HepG2 (cell line): ENCODE data around the gene SMDT1. TPM values are rescaled to one million over a fixed set of nuclear protein-coding genes. Genes with fewer than 3 reads are reported as not detected.

Experiments used
- ATAC-seq: fragments of 200-7000 bp; cut with Tn5 transposase; 3 replicates; pipeline ENCODE4 v1.9.1; 2020; ENCODE audit warnings: mild to moderate bottlenecking, moderate library complexity
- BruUV-seq: library from RNA; stranded (reverse); fragments of 400-500 nt; replicated peaks from 2 replicates; lab custom pipeline; 2021; lab: Mats Ljungman, UMichigan
- CTCF ChIA-PET: fragments of 300-600 bp; formaldehyde crosslinking; extraction: SDS; loops from one replicate; lab custom pipeline; 2021; ENCODE audit warnings: low total read pairs, inconsistent platforms, low intra/inter-chr PET ratio; lab: Yijun Ruan, JAX
- POLR2A ChIA-PET: fragments of 350-600 bp; sonication (Branson Sonifier 250); formaldehyde crosslinking; loops from one replicate; lab custom pipeline; 2020; ENCODE audit warnings: antibody characterized with exemption, inconsistent platforms; lab: Yijun Ruan, JAX
- DNase-seq: peaks from one replicate; pipeline ENCODE4 v3.0.0-alpha.2; 2015; ENCODE audit warnings: low spot score
- FAIRE-seq: peaks from 3 replicates; lab custom pipeline; 2011; peaks lifted over from hg19 to GRCh38; lab: Jason Lieb, UNC
- H2AFZ ChIP-seq: one replicate; pipeline ENCODE4 v1.6.1; 2011; ENCODE audit warnings: low read length, inconsistent platforms
- H3K27ac ChIP-seq: fragments of 300-600 bp; 3 replicates; pipeline ENCODE4 v1.8.0; 2011; ENCODE audit warnings: mixed run types, mild to moderate bottlenecking, mixed read lengths, low read length, inconsistent platforms; ENCODE audit not compliant: insufficient read depth; ENCODE audit errors: extremely low read length
- H3K27me3 ChIP-seq, 2 experiments: fragments of 200-600 bp in 1 of 2; 2 replicates in 1 of 2; 3 replicates in 1 of 2; pipeline versions ENCODE4 v1.6.0 to v1.8.0; 2011; ENCODE audit warnings: low read length in 2 of 2, mild to moderate bottlenecking in 2 of 2, moderate library complexity in 2 of 2, inconsistent platforms in 1 of 2; ENCODE audit not compliant: insufficient read depth in 2 of 2, control insufficient read depth in 1 of 2
- H3K36me3 ChIP-seq, 2 experiments: fragments of 200-600 bp in 1 of 2; replicated peaks in 1 of 2; 2 replicates in 1 of 2; 3 replicates in 1 of 2; pipeline versions ENCODE4 v1.5.1 to v1.8.0; 2011; ENCODE audit warnings: low read length in 2 of 2, inconsistent platforms in 1 of 2; ENCODE audit not compliant: insufficient read depth in 2 of 2, control insufficient read depth in 1 of 2
- H3K4me1 ChIP-seq: 2 replicates; pipeline ENCODE4 v1.5.1; 2012; ENCODE audit warnings: low read length, inconsistent platforms; ENCODE audit not compliant: insufficient read depth
- H3K4me2 ChIP-seq: 2 replicates; pipeline ENCODE4 v1.6.0; 2011; ENCODE audit warnings: low read depth, low read length, inconsistent platforms
- H3K4me3 ChIP-seq, 3 experiments: fragments of 200-600 bp in 1 of 3; sonication (generic), shearing (Covaris generic) in 1 of 3; replicated peaks in 1 of 3; 2 replicates each; pipeline ENCODE4 v1.5.1; 2011 to 2016; ENCODE audit warnings: low read length in 3 of 3, inconsistent platforms in 2 of 3, low read depth in 2 of 3, mild to moderate bottlenecking in 2 of 3, control low read depth in 1 of 3, mixed read lengths in 1 of 3; ENCODE audit not compliant: insufficient read depth in 1 of 3
- H3K79me2 ChIP-seq: one replicate; pipeline ENCODE4 v1.6.1; 2011; ENCODE audit warnings: low read length, inconsistent platforms; ENCODE audit not compliant: insufficient read depth
- H3K9ac ChIP-seq: 2 replicates; pipeline ENCODE4 v1.6.0; 2011; ENCODE audit warnings: mild to moderate bottlenecking, low read depth, low read length, inconsistent platforms; ENCODE audit not compliant: insufficient read depth
- H3K9me3 ChIP-seq: 2 replicates; pipeline ENCODE4 v1.5.1; 2012; ENCODE audit warnings: mild to moderate bottlenecking, low read length
- H4K20me1 ChIP-seq: 2 replicates; pipeline ENCODE4 v1.6.0; 2011; ENCODE audit warnings: inconsistent platforms, mild to moderate bottlenecking, low read length, moderate library complexity; ENCODE audit not compliant: insufficient read depth
- ZSCAN25 ChIP-seq: sonication (generic); formaldehyde crosslinking; IDR thresholded peaks from 2 replicates; pipeline ENCODE4 v1.8.0; 2022; ENCODE audit warnings: mild to moderate bottlenecking, missing genetic modification reagents
- WGBS: methylation state at CpG from one replicate; pipeline ENCODE4 v1.1.6; 2017; ENCODE audit warnings: low lambda C conversion rate; 5-methylcytosine and 5-hydroxymethylcytosine counted together
- in situ Hi-C: cut with HindIII; loops from 2 replicates; pipeline ENCODE4 v1.10.0; 2017; ENCODE audit warnings: low pct_unique_long_range_greater_than_20kb; ENCODE audit not compliant: extremely low pct_ligation_motif_present
- intact Hi-C: fragments of 100-400 bp; cut with micrococcal nuclease; formaldehyde crosslinking; loops from one replicate; pipeline ENCODE4 v1.10.0; 2022; ENCODE audit not compliant: unreplicated experiment
- polyA plus RNA-seq, 8 experiments: library from polyadenylated mRNA; depleted of rRNA in 3 of 8; stranded (reverse) in 7 of 8; unstranded in 1 of 8; fragments of >200 nt; fragmentation: Illumina TruSeq in 4 of 8; extraction: Trizol in 4 of 8; gene quantifications; 2 replicates each; pipeline versions ENCODE4 v1.2.1 to v1.2.3, GENCODE V29; 2011 to 2016; ENCODE audit warnings: low read depth in 4 of 8, missing spikeins in 1 of 8, mixed read lengths in 1 of 8; ENCODE audit not compliant: insufficient read depth in 1 of 8
- total RNA-seq, 5 experiments: library from RNA; depleted of rRNA; stranded (reverse); fragments of >200 nt; fragmentation: Illumina TruSeq; extraction: Trizol; gene quantifications; 2 replicates each; pipeline ENCODE4 v1.2.3, GENCODE V29; 2016; ENCODE audit warnings: low read depth in 1 of 5
- TF ChIP-seq, protein P1 (sequence below): sonication (generic); formaldehyde crosslinking; conservative IDR thresholded peaks from 2 replicates; pipeline ENCODE4 v1.8.0; 2022; ENCODE audit warnings: low read depth, missing genetic modification reagents
- TF ChIP-seq, protein P2 (sequence below): sonication (generic); formaldehyde crosslinking; IDR thresholded peaks from 2 replicates; pipeline ENCODE4 v1.4.0; 2020; ENCODE audit warnings: missing genetic modification reagents, mild to moderate bottlenecking, borderline replicate concordance
- TF ChIP-seq, protein P3 (sequence below): sonication (generic); formaldehyde crosslinking; IDR thresholded peaks from 2 replicates; pipeline ENCODE4 v1.5.0; 2020; ENCODE audit warnings: missing genetic modification reagents

The SMDT1 gene
- total and polyA plus RNA-seq, 2 of the 13 experiments (the other 11 are each of a cell fraction or from before 2014, with no cell fraction given), result 8.3 to 26.6 TPM

DNA sequence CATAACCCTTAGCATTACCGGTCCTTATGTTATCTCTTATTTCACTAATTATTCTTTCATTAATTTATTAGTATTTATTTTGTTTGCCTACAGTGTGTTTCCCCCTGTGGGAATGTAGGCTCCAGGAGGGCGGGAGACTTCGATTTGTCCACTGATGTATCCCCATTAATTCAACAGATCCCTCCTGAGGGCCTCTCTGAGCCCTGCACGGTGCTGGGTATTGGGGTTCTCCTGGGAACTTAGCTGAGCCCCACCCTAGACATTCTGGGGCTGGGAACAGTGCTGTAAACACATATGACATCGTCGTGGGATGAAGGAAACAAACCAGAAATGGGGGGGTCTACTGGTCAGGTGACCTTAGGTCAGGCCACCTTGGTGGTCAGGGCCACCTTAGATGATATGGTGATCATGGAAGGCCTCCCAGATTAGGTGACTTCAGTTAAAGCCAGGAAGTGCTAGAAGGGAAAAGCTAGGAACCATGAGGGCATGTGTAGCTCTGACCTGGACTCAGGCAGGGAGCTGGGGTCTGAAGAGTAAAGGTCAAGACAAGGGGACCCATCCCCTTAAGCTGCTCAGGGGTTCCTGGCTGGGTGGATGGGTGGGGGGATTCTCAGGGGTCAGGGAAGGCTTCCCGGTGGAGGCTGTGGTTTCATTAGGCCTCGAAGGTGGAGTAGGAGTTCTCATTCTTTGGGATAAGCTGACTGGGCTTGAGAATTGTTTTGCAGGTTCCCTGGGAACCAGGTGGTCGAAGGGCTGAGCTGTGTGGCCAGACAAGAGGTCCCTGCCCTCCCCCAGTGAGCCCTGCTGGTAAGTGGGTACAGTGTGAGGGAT, 4.4 kb upstream of the SMDT1 start:
- intact Hi-C loops, result no loop called here
- no peak overlapping the region for H3K4me3 ChIP-seq
- BruUV-seq, result no TSS peak

More for the DNA sequence above, 4.4 kb upstream of the SMDT1 start:
- H3K9me3 ChIP-seq, result no peaks in the 10 kb centered on the region
- H3K4me2 ChIP-seq, result no peak overlapping the region
- no peak for DNase-seq
- no peak overlapping the region for H2AFZ ChIP-seq
- 79% methylated on average over 9 of the region's 9 CpGs for WGBS
- H3K9ac ChIP-seq, result no peak overlapping the region
- H3K79me2 ChIP-seq, result peaks cover 1% of the 10 kb centered on the region
- POLR2A ChIA-PET, result interaction anchor here (2.1 kb wide), 1 partner anchor 15 kb away, joined by 12 read pairs; the partner anchor contains the start of gene NDUFA6
- no peak for FAIRE-seq
- in situ Hi-C loops, result loop anchor here (5.0 kb wide), 1 partner anchor 108 kb away; the partner anchor contains the start of gene SEPTIN3
- CTCF ChIA-PET, result no interaction called here
- no peaks in the 10 kb centered on the region for H3K36me3 ChIP-seq
- no peaks in the 10 kb centered on the region; a peak in 2 of 5 replicates for H3K27me3 ChIP-seq
- no peak overlapping the region for H3K27ac ChIP-seq
- no peak for TF ChIP-seq ZSCAN25 (CRISPR knock-in tag)
- TF ChIP-seq, protein P1, sequence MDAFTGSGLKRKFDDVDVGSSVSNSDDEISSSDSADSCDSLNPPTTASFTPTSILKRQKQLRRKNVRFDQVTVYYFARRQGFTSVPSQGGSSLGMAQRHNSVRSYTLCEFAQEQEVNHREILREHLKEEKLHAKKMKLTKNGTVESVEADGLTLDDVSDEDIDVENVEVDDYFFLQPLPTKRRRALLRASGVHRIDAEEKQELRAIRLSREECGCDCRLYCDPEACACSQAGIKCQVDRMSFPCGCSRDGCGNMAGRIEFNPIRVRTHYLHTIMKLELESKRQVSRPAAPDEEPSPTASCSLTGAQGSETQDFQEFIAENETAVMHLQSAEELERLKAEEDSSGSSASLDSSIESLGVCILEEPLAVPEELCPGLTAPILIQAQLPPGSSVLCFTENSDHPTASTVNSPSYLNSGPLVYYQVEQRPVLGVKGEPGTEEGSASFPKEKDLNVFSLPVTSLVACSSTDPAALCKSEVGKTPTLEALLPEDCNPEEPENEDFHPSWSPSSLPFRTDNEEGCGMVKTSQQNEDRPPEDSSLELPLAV (CRISPR knock-in tag), result no peak
- TF ChIP-seq, protein P2, sequence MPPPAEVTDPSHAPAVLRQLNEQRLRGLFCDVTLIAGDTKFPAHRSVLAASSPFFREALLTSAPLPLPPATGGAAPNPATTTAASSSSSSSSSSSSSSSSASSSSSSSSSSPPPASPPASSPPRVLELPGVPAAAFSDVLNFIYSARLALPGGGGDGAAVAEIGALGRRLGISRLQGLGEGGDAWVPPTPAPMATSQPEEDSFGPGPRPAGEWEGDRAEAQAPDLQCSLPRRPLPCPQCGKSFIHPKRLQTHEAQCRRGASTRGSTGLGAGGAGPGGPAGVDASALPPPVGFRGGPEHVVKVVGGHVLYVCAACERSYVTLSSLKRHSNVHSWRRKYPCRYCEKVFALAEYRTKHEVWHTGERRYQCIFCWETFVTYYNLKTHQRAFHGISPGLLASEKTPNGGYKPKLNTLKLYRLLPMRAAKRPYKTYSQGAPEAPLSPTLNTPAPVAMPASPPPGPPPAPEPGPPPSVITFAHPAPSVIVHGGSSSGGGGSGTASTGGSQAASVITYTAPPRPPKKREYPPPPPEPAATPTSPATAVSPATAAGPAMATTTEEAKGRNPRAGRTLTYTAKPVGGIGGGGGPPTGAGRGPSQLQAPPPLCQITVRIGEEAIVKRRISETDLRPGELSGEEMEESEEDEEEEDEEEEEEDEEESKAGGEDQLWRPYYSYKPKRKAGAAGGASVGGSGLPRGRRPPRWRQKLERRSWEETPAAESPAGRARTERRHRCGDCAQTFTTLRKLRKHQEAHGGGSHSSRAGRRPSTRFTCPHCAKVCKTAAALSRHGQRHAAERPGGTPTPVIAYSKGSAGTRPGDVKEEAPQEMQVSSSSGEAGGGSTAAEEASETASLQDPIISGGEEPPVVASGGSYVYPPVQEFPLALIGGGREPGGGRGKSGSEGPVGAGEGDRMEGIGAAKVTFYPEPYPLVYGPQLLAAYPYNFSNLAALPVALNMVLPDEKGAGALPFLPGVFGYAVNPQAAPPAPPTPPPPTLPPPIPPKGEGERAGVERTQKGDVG, result no peak
- TF ChIP-seq, protein P3, sequence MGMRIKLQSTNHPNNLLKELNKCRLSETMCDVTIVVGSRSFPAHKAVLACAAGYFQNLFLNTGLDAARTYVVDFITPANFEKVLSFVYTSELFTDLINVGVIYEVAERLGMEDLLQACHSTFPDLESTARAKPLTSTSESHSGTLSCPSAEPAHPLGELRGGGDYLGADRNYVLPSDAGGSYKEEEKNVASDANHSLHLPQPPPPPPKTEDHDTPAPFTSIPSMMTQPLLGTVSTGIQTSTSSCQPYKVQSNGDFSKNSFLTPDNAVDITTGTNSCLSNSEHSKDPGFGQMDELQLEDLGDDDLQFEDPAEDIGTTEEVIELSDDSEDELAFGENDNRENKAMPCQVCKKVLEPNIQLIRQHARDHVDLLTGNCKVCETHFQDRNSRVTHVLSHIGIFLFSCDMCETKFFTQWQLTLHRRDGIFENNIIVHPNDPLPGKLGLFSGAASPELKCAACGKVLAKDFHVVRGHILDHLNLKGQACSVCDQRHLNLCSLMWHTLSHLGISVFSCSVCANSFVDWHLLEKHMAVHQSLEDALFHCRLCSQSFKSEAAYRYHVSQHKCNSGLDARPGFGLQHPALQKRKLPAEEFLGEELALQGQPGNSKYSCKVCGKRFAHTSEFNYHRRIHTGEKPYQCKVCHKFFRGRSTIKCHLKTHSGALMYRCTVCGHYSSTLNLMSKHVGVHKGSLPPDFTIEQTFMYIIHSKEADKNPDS (CRISPR knock-in tag), result no peak
- no peak for ATAC-seq
- no peaks in the 10 kb centered on the region for H4K20me1 ChIP-seq
- peaks cover 40% of the 10 kb centered on the region for H3K4me1 ChIP-seq
